ENCODE measurements around the gene KRTAP5-1.

GRCh38 chr11:1570001-1570453 is 15.1 kb downstream of the KRTAP5-1 start:
- TF ChIP-seq POLR2A (IDR thresholded peaks at IDR 0.05) (no peak), CTCF (IDR thresholded peaks at IDR 0.05 in 4 of 5, conservative IDR thresholded peaks at IDR 0.05 in 1 of 5) (no peak)
